GM18517 (cell line): ENCODE results near the gene ZNF497.

Experiments
- ATAC-seq: cut with Tn5 transposase; IDR thresholded peaks from one replicate; pipeline ENCODE4 v1.9.1; 2021; ENCODE audit warnings: mild to moderate bottlenecking, moderate library complexity; ENCODE audit not compliant: unreplicated experiment

ZNF497 gene

GRCh38 chr19:58368561-58369360 is 6.2 kb upstream of the ZNF497 start:
- ATAC-seq, result no peak

- no peak for ATAC-seq
Observed at GRCh38 chr19:58367698-58368454, 5.3 kb upstream of the ZNF497 start.

- no peak for ATAC-seq
Observed at GRCh38 chr19:58366585-58367430, 4.3 kb upstream of the ZNF497 start.

- no peak for ATAC-seq
Observed at GRCh38 chr19:58364146-58364545, 1.6 kb upstream of the ZNF497 start.

GRCh38 chr19:58361900-58362271 is 665 bp downstream of the ZNF497 start:
- ATAC-seq, result no peak

- ATAC-seq, result no peak
Observed at GRCh38 chr19:58357481-58358145, 4.9 kb downstream of the ZNF497 start.

GRCh38 chr19:58356766-58357480 is 5.6 kb downstream of the ZNF497 start:
- ATAC-seq, result no peak

- no peak for ATAC-seq
Observed at GRCh38 chr19:58355908-58356765, 6.4 kb downstream of the ZNF497 start.

- no peak for ATAC-seq
Observed at GRCh38 chr19:58355215-58355796, 7.2 kb downstream of the ZNF497 start.

- no peak for ATAC-seq
Observed at GRCh38 chr19:58354478-58355030, 8.0 kb downstream of the ZNF497 start.

- ATAC-seq, result no peak
Observed at GRCh38 chr19:58353717-58354477, 8.7 kb downstream of the ZNF497 start.

- ATAC-seq, result no peak
Observed at GRCh38 chr19:58352760-58353671, 9.5 kb downstream of the ZNF497 start, which contains the start of gene A1BG. Gene A1BG (minus strand): TSS chr19:58353492. CDS start chr19:58353437, 55 bp downstream.

- no peak for ATAC-seq
Observed at GRCh38 chr19:58351990-58352755, 10.4 kb downstream of the ZNF497 start.

- no peak for ATAC-seq
Observed at GRCh38 chr19:58351558-58351878, 11.0 kb downstream of the ZNF497 start.

- no peak for ATAC-seq
Observed at GRCh38 chr19:58350871-58351557, 11.5 kb downstream of the ZNF497 start.
